Uterus (tissue), 2 donors: ENCODE data around the gene MICAL2.

Experiments used
- CTCF ChIP-seq, 4 experiments: fragments of 200-600 bp in 2 of 4; fragments of 450-650 bp in 2 of 4; sonication (generic) in 2 of 4; IDR thresholded peaks; one replicate each; pipeline ENCODE4 v1.5.1; 2016 to 2019; ENCODE audit warnings: antibody characterized with exemption in 4 of 4, mild to moderate bottlenecking in 2 of 4, moderate library complexity in 1 of 4
- POLR2A ChIP-seq, 2 donors: fragments of 450-650 bp; IDR thresholded peaks; one replicate each; pipeline ENCODE4 v1.6.1; 2016; ENCODE audit warnings: antibody characterized with exemption in 2 of 2, mild to moderate bottlenecking in 1 of 2, moderate library complexity in 1 of 2

GRCh38 chr11:12287009-12287373 is 176.6 kb downstream of the MICAL2 start:
- TF ChIP-seq CTCF (IDR thresholded peaks at IDR 0.05) (no peak), POLR2A (IDR thresholded peaks at IDR 0.05) (no peak)
